Heart left ventricle (tissue), 13 donors: ENCODE results near the gene NMBR.

Experiments used
- CTCF ChIP-seq, 12 donors: fragments of 200-600 bp; sonication (generic) in 4 of 12; IDR thresholded peaks; one replicate each; pipeline versions ENCODE4 v1.5.0 to v1.8.0; 2018 to 2022; ENCODE audit warnings: antibody characterized with exemption in 12 of 12, mild to moderate bottlenecking in 5 of 12
- POLR2A ChIP-seq, 2 donors: fragments of 450-650 bp; IDR thresholded peaks; one replicate each; pipeline ENCODE4 v1.6.1; 2017; ENCODE audit warnings: antibody characterized with exemption in 2 of 2, mild to moderate bottlenecking in 2 of 2, moderate library complexity in 2 of 2
- donor health status: ischemic (EF 13 %, LVEDD 7.1; RV severe dilation, severe dysfunction).
- donor health status: DM: no; HTN: yes; CAD: no.
- donor health status: DM: no; HTN: no; CAD: no.
- donor health status: ischemic (EF 25% LVEDD 6.9; RV normal size, moderate dysfunction).
- donor health status: ischemic (EF 25% LVEDD 5.7; RV mildly dilated, moderate dysfunction).
- donor health status: ischemic (EF 35%, LVEDD 5.7; RV mildly dilated, moderate dysfunction).
- donor health status: nonischemic (EF 11% LVEDD 7.7; RV severe dilation, severe dysfunction).
- donor health status: DM: yes; HTN: yes; CAD: no.
- donor health status: PGD.
- donor health status: ischemic (EF 29% LVEDD 5.4; RV normal size, mild dysfunction).
- donor health status: nonischemic (EF 23%, LVEDD 6.1; RV moderate dilation, normal function).

DNA sequence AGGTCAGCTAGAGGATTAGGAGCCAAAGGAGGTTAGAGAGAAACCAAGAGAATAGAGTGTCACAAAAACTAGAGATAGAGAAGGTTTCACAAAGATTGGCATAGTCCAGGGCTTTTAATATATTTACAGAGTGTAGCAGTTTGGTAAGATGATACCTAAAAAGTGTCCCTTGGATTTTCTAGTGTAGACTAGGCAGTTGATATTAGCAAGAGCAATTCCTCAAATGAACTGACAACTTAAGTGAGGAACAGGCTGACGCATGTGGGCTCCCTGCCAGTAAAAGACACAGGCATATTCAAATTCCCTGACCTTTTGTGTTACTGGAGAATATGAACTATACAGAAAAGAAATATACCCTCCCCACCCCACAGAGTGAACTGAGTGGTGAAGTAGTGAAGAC lies 40.3 kb upstream of the NMBR start:
- no peak for TF ChIP-seq CTCF (IDR thresholded peaks at IDR 0.05)
- TF ChIP-seq POLR2A (IDR thresholded peaks at IDR 0.05) = no peak
